HepG2 (cell line): ENCODE results near the gene NFATC2. TPM values are rescaled to one million over a fixed set of nuclear protein-coding genes. Genes with fewer than 3 reads are reported as not detected.

Experiments used
- GZF1 ChIP-seq: sonication (generic); formaldehyde crosslinking; IDR thresholded peaks from 2 replicates; pipeline ENCODE4 v1.5.1; 2020; ENCODE audit warnings: mild to moderate bottlenecking, missing genetic modification reagents
- MTF1 ChIP-seq: sonication (generic); formaldehyde crosslinking; IDR thresholded peaks from 2 replicates; pipeline ENCODE4 v1.5.0; 2020; ENCODE audit warnings: missing genetic modification reagents
- RBM39 ChIP-seq: fragments of 200-400 bp; formaldehyde crosslinking; IDR thresholded peaks from one replicate; pipeline ENCODE4 v1.6.1; 2018; ENCODE audit warnings: antibody characterized with exemption, mild to moderate bottlenecking, low read depth, low read length; ENCODE audit not compliant: poor library complexity, severe bottlenecking
- RORA ChIP-seq: sonication (generic); formaldehyde crosslinking; IDR thresholded peaks from 2 replicates; pipeline ENCODE4 v1.5.0; 2020; ENCODE audit warnings: mild to moderate bottlenecking, missing genetic modification reagents, moderate library complexity
- ZNF230 ChIP-seq: sonication (generic); formaldehyde crosslinking; IDR thresholded peaks from 2 replicates; pipeline ENCODE4 v1.4.0; 2020; ENCODE audit warnings: mild to moderate bottlenecking, missing genetic modification reagents
- ZNF318 ChIP-seq: sonication (generic); formaldehyde crosslinking; IDR thresholded peaks from 2 replicates; pipeline ENCODE4 v1.4.0; 2020; ENCODE audit warnings: mild to moderate bottlenecking, missing genetic modification reagents
- ZNF549 ChIP-seq: sonication (generic); formaldehyde crosslinking; IDR thresholded peaks from 2 replicates; pipeline ENCODE4 v1.5.0; 2020; ENCODE audit warnings: missing genetic modification reagents
- ZNF552 ChIP-seq: sonication (generic); formaldehyde crosslinking; IDR thresholded peaks from 2 replicates; pipeline ENCODE4 v1.9.0; 2022; ENCODE audit warnings: missing genetic modification reagents, mild to moderate bottlenecking, borderline replicate concordance
- ZNF619 ChIP-seq: sonication (generic); formaldehyde crosslinking; IDR thresholded peaks from 2 replicates; pipeline ENCODE4 v1.4.0; 2020; ENCODE audit warnings: mild to moderate bottlenecking, missing genetic modification reagents
- ZNF740 ChIP-seq: sonication (generic); formaldehyde crosslinking; IDR thresholded peaks from 2 replicates; pipeline ENCODE4 v1.4.0; 2020; ENCODE audit warnings: missing genetic modification reagents
- ZSCAN25 ChIP-seq: sonication (generic); formaldehyde crosslinking; IDR thresholded peaks from 2 replicates; pipeline ENCODE4 v1.8.0; 2022; ENCODE audit warnings: mild to moderate bottlenecking, missing genetic modification reagents
- polyA plus RNA-seq, 8 experiments: library from polyadenylated mRNA; depleted of rRNA in 3 of 8; stranded (reverse) in 7 of 8; unstranded in 1 of 8; fragments of >200 nt; fragmentation: Illumina TruSeq in 4 of 8; extraction: Trizol in 4 of 8; gene quantifications; 2 replicates each; pipeline versions ENCODE4 v1.2.1 to v1.2.3, GENCODE V29; 2011 to 2016; ENCODE audit warnings: low read depth in 4 of 8, missing spikeins in 1 of 8, mixed read lengths in 1 of 8; ENCODE audit not compliant: insufficient read depth in 1 of 8
- total RNA-seq, 5 experiments: library from RNA; depleted of rRNA; stranded (reverse); fragments of >200 nt; fragmentation: Illumina TruSeq; extraction: Trizol; gene quantifications; 2 replicates each; pipeline ENCODE4 v1.2.3, GENCODE V29; 2016; ENCODE audit warnings: low read depth in 1 of 5
- TF ChIP-seq, protein P1 (sequence below): sonication (generic); formaldehyde crosslinking; IDR thresholded peaks from 2 replicates; pipeline ENCODE4 v1.4.0; 2020; ENCODE audit warnings: mild to moderate bottlenecking, missing genetic modification reagents
- TF ChIP-seq, protein P2 (sequence below): sonication (generic); formaldehyde crosslinking; IDR thresholded peaks from 2 replicates; pipeline ENCODE4 v1.9.0; 2021; ENCODE audit warnings: missing genetic modification reagents, borderline replicate concordance
- TF ChIP-seq, protein P3 (sequence below): sonication (generic); formaldehyde crosslinking; IDR thresholded peaks from 2 replicates; pipeline ENCODE4 v1.5.0; 2020; ENCODE audit warnings: mild to moderate bottlenecking, missing genetic modification reagents, moderate library complexity
- TF ChIP-seq, protein P4 (sequence below): IDR thresholded peaks from 2 replicates; pipeline ENCODE4 v1.6.1; 2016; ENCODE audit warnings: low read depth

NFATC2 gene
- total and polyA plus RNA-seq, 2 of the 13 experiments (the other 11 are each of a cell fraction or from before 2014, with no cell fraction given) = 1.9 to 3.3 TPM

DNA sequence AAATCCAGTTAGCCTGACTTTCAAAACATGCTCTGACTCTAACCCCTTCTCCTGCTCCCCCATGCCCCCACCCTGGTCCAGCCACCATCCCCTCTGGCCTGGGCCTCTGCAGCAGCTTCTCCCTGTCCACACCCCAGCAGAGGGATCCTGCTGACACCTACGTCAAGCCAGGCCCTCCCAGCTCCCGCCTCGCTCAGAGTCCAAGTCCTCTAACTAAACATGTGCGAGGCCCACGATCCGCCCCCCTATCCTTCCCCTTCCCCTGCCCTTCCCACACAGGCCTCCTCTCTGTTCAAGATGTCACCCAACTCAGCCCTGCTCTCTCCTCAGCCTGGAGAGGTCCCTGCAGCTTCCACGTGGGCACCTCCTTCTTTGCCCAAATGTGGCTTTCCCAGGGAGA lies 33.7 kb downstream of the NFATC2 start (continued):
- TF ChIP-seq ZNF230 (0 out of 2 replicates have a peak, but pooled peaks have one; percentile 52), GZF1 (CRISPR knock-in tag) (no peak), RBM39 (peak; percentile 63), MTF1 (CRISPR knock-in tag) (no peak), ZNF740 (CRISPR knock-in tag) (0 out of 2 replicates have a peak, but pooled peaks have one; percentile 24), ZNF619 (no peak), ZNF318 (no peak), ZSCAN25 (CRISPR knock-in tag) (peak; percentile 93), RORA (no peak), ZNF549 (CRISPR knock-in tag) (no peak), ZNF552 (CRISPR knock-in tag) (no peak)
- TF ChIP-seq, protein P1, sequence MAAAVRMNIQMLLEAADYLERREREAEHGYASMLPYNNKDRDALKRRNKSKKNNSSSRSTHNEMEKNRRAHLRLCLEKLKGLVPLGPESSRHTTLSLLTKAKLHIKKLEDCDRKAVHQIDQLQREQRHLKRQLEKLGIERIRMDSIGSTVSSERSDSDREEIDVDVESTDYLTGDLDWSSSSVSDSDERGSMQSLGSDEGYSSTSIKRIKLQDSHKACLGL (CRISPR knock-in tag) = 0 out of 2 replicates have a peak, but pooled peaks have one; percentile 43
- TF ChIP-seq, protein P2, sequence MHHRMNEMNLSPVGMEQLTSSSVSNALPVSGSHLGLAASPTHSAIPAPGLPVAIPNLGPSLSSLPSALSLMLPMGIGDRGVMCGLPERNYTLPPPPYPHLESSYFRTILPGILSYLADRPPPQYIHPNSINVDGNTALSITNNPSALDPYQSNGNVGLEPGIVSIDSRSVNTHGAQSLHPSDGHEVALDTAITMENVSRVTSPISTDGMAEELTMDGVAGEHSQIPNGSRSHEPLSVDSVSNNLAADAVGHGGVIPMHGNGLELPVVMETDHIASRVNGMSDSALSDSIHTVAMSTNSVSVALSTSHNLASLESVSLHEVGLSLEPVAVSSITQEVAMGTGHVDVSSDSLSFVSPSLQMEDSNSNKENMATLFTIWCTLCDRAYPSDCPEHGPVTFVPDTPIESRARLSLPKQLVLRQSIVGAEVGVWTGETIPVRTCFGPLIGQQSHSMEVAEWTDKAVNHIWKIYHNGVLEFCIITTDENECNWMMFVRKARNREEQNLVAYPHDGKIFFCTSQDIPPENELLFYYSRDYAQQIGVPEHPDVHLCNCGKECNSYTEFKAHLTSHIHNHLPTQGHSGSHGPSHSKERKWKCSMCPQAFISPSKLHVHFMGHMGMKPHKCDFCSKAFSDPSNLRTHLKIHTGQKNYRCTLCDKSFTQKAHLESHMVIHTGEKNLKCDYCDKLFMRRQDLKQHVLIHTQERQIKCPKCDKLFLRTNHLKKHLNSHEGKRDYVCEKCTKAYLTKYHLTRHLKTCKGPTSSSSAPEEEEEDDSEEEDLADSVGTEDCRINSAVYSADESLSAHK (CRISPR knock-in tag) = no peak
- TF ChIP-seq, protein P3, sequence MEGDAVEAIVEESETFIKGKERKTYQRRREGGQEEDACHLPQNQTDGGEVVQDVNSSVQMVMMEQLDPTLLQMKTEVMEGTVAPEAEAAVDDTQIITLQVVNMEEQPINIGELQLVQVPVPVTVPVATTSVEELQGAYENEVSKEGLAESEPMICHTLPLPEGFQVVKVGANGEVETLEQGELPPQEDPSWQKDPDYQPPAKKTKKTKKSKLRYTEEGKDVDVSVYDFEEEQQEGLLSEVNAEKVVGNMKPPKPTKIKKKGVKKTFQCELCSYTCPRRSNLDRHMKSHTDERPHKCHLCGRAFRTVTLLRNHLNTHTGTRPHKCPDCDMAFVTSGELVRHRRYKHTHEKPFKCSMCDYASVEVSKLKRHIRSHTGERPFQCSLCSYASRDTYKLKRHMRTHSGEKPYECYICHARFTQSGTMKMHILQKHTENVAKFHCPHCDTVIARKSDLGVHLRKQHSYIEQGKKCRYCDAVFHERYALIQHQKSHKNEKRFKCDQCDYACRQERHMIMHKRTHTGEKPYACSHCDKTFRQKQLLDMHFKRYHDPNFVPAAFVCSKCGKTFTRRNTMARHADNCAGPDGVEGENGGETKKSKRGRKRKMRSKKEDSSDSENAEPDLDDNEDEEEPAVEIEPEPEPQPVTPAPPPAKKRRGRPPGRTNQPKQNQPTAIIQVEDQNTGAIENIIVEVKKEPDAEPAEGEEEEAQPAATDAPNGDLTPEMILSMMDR (CRISPR knock-in tag) = peak; percentile 44
- TF ChIP-seq, protein P4, sequence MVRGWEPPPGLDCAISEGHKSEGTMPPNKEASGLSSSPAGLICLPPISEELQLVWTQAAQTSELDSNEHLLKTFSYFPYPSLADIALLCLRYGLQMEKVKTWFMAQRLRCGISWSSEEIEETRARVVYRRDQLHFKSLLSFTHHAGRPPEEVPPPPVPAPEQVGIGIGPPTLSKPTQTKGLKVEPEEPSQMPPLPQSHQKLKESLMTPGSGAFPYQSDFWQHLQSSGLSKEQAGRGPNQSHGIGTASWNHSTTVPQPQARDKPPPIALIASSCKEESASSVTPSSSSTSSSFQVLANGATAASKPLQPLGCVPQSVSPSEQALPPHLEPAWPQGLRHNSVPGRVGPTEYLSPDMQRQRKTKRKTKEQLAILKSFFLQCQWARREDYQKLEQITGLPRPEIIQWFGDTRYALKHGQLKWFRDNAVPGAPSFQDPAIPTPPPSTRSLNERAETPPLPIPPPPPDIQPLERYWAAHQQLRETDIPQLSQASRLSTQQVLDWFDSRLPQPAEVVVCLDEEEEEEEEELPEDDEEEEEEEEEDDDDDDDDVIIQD (CRISPR knock-in tag) = no peak
